Adrenal gland (tissue), 12 donors: Measurements from ENCODE around the gene SOX12. TPM values are rescaled to one million over a fixed set of nuclear protein-coding genes. Genes with fewer than 3 reads are reported as not detected.
"Not testable (repeated sequence)": the region's sequence is repeated elsewhere in the genome, so short reads cannot be mapped to it uniquely, and the experiment has no call there.

ENCODE experiments used
- DNase-seq, 7 donors: peaks; one replicate each; pipeline ENCODE4 v3.0.0-alpha.2; 2019 to 2020
- H3K27ac ChIP-seq, 5 donors: fragments of 200-600 bp; sonication (generic) in 4 of 5; 1 replicate in 3 of 5; 2 replicates in 2 of 5; pipeline versions ENCODE4 v1.5.1 to v1.8.0; 2016 to 2020; ENCODE audit warnings: mild to moderate bottlenecking in 1 of 5
- H3K27me3 ChIP-seq: fragments of 200-600 bp; 2 replicates; pipeline ENCODE4 v1.8.0; 2021
- H3K36me3 ChIP-seq, 2 donors: fragments of 200-600 bp; replicated peaks in 1 of 2; 1 replicate in 1 of 2; 2 replicates in 1 of 2; pipeline versions ENCODE4 v1.5.1 to v1.8.0; 2018 to 2022
- H3K4me1 ChIP-seq, 2 donors: fragments of 200-600 bp; replicated peaks in 1 of 2; 1 replicate in 1 of 2; 2 replicates in 1 of 2; pipeline versions ENCODE4 v1.5.1 to v1.8.0; 2018 to 2021
- H3K4me3 ChIP-seq, 4 donors: fragments of 200-600 bp; sonication (generic) in 3 of 4; one replicate each; pipeline ENCODE4 v1.5.1; 2016 to 2018
- H3K9me3 ChIP-seq, 3 donors: fragments of 200-600 bp; sonication (generic) in 1 of 3; replicated peaks in 1 of 3; 1 replicate in 2 of 3; 2 replicates in 1 of 3; pipeline versions ENCODE4 v1.5.1 to v1.8.0; 2016 to 2021
- POLR2A ChIP-seq, 2 donors: fragments of 450-650 bp; IDR thresholded peaks; one replicate each; pipeline ENCODE4 v1.6.1; 2017; ENCODE audit warnings: antibody characterized with exemption in 2 of 2, mild to moderate bottlenecking in 2 of 2, moderate library complexity in 1 of 2
- WGBS, 4 donors: extraction: QIAGEN DNeasy Blood & Tissue Kit in 2 of 4; methylation state at CpG; one replicate each; pipeline versions ENCODE4 v1.1.5 to v1.1.7; 2013 to 2017; 5-methylcytosine and 5-hydroxymethylcytosine counted together
- intact Hi-C, 2 donors: fragments of 100-400 bp; cut with DNase I; formaldehyde crosslinking; loops; one replicate each; pipeline versions ENCODE4 v1.14.1 to v1.15.0; 2022 to 2023
- polyA plus RNA-seq, 3 donors: library from polyadenylated mRNA; stranded (reverse); fragments of 200-250 nt in 2 of 3; fragments of 350-450 nt in 1 of 3; fragmentation: Illumina TruSeq in 1 of 3; extraction: RNeasy Lipid Tissue Mini Kit (QIAGEN cat#74804) in 1 of 3; gene quantifications; one replicate each; pipeline ENCODE4 v1.2.3, GENCODE V29; 2013 to 2014
- total RNA-seq, 9 donors: library from RNA; depleted of rRNA in 4 of 9; stranded (reverse); fragments of >200 nt in 4 of 9; fragments of 120-200 nt in 1 of 9; fragmentation: NEBNext Ultra II Directional in 1 of 9; extraction: Animal tissue kit (Norgen Biotek cat#: 25700) in 1 of 9; gene quantifications; one replicate each; pipeline versions ENCODE4 v1.1.0 to v1.2.4, GENCODE V29; 2013 to 2023
- TF ChIP-seq, protein P1 (sequence below), 6 experiments: fragments of 450-650 bp in 4 of 6; fragments of 200-600 bp in 2 of 6; sonication (generic) in 1 of 6; IDR thresholded peaks; 1 replicate in 5 of 6; 2 replicates in 1 of 6; pipeline versions ENCODE4 v1.5.1 to v1.8.0; 2016 to 2021; ENCODE audit warnings: antibody characterized with exemption in 6 of 6, mild to moderate bottlenecking in 2 of 6, moderate library complexity in 1 of 6
- donor health status: healthy with polysubstance abuse.
- donor health status: Bipolar disorder and iron deficiency.
- donor health status: DM: yes; HTN: yes; CAD: no.
- donor health status: DM: no; HTN: no; CAD: no.
- donor health status: DM: no; HTN: no; CAD: no.
- donor health status: DM: yes; HTN: yes; CAD: no.

SOX12 gene
- total and polyA plus RNA-seq, 12 donors = 2.0 to 38.8 (median 11.2) TPM

- peak; percentile 51 to 82 (median 67) for DNase-seq
- peak overlapping the region in 2 of 5 donors; percentile 7 to 67 for H3K27ac ChIP-seq
- no peak overlapping the region for H3K4me3 ChIP-seq
- intact Hi-C loops = loop anchor here (5.0 to 10.0 kb wide), 3 partner anchors 46 to 126 kb away; no protein-coding TSS in a partner anchor
- no peaks in the 10 kb centered on the region for H3K36me3 ChIP-seq
- TF ChIP-seq, protein P1, sequence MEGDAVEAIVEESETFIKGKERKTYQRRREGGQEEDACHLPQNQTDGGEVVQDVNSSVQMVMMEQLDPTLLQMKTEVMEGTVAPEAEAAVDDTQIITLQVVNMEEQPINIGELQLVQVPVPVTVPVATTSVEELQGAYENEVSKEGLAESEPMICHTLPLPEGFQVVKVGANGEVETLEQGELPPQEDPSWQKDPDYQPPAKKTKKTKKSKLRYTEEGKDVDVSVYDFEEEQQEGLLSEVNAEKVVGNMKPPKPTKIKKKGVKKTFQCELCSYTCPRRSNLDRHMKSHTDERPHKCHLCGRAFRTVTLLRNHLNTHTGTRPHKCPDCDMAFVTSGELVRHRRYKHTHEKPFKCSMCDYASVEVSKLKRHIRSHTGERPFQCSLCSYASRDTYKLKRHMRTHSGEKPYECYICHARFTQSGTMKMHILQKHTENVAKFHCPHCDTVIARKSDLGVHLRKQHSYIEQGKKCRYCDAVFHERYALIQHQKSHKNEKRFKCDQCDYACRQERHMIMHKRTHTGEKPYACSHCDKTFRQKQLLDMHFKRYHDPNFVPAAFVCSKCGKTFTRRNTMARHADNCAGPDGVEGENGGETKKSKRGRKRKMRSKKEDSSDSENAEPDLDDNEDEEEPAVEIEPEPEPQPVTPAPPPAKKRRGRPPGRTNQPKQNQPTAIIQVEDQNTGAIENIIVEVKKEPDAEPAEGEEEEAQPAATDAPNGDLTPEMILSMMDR (IDR thresholded peaks at IDR 0.05) = peak; percentile 63 to 86 (median 82)
- TF ChIP-seq POLR2A (IDR thresholded peaks at IDR 0.05) = no peak
- H3K9me3 ChIP-seq = no peaks in the 10 kb centered on the region
- no peaks in the 10 kb centered on the region for H3K27me3 ChIP-seq
- H3K4me1 ChIP-seq = peaks cover 20 to 31% of the 10 kb centered on the region in 2 donors
- WGBS, 4 donors = 43 to 51% (median 45%) methylated on average over 11 to 16 of the region's 16 CpGs
These were observed 5.1 kb downstream of the SOX12 start for GRCh38 chr20:330233-331149.

DNA sequence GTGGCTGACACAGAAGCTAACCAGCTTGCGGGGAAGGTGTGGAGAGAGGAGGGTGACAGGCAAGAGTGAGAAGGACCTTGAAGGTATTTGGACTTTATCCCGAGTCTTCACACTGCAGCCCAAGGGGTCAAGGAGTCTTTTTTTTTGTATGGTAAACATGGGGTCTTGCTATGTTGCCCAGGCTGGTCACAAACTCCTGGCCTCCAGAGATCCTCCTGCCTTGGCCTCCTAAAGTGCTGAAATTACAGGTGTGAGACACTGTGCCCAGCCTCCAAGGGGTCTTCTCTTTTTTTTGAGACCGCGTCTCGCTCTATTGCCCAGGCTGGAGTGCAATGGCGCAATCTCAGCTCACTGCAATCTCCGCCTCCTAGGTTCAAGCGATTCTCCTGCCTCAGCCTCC is 9.2 kb downstream of the SOX12 start:
- no peaks in the 10 kb centered on the region for H3K27me3 ChIP-seq
- no peak for TF ChIP-seq POLR2A (IDR thresholded peaks at IDR 0.05)
- TF ChIP-seq, protein P1 (IDR thresholded peaks at IDR 0.05) = no peak
- H3K9me3 ChIP-seq = no peaks in the 10 kb centered on the region
- 93 to 97% (median 95%) methylated on average over 8 of the region's 8 CpGs for WGBS, 4 donors
- DNase-seq = no peak
- H3K27ac ChIP-seq = no peak overlapping the region
- H3K36me3 ChIP-seq = no peaks in the 10 kb centered on the region
- intact Hi-C loops = loop anchor here (5.0 to 10.0 kb wide), 3 partner anchors 50 to 130 kb away; no protein-coding TSS in a partner anchor
- peaks cover 0 to 17% of the 10 kb centered on the region in 2 donors for H3K4me1 ChIP-seq
- no peak overlapping the region for H3K4me3 ChIP-seq

DNA sequence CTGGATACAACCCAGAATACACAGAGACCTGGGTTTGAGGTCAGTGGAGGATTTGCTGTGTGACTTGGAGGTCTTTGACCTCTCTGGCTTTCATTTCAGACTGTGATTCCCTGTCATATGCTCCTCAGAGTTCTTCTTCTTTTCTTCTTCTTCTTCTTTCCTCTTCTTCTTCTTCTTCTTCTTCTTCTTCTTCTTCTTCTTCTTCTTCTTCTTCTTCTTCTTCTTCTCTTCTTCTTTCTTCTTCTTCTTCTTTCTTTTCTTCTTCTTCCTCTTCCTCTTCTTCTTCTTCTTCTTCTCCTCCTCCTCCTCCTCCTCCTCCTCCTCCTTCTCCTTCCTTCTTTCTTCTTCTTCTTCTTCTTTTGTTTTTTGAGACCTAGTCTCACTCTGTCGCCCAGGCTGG is 10.7 kb downstream of the SOX12 start:
- not testable (repeated sequence) for H3K9me3 ChIP-seq, H3K4me3 ChIP-seq, H3K4me1 ChIP-seq, H3K36me3 ChIP-seq, H3K27me3 ChIP-seq, H3K27ac ChIP-seq, DNase-seq
- 87 to 100% (median 98%) methylated on average over 1 of the region's 1 CpG for WGBS, 4 donors
- intact Hi-C loops = loop anchor here (10.0 kb wide), 2 partner anchors 51 to 131 kb away; no protein-coding TSS in a partner anchor

DNA sequence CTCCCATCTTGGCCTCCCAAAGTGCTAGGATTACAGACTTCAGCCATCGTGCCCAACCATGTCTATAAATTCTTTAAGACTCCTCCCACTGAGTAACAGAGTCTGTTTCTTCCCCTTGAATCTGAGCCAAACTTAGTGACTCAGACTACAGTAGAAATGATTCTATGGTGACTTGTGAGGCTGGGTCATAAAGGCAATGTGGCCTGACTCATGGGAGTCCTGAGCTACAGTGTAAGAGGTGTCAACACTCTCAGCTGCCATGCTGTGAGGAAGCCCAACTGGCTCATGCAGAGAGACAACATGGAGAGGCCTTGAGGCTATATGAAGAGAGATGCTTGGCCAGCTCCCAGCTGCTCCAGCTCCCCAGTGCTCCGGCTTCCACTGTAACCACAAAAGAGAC is 16.3 kb downstream of the SOX12 start:
- DNase-seq = peak in 5 of 7 donors; percentile 37 to 59 (median 53)
- intact Hi-C loops = no loop called here
- no peak for TF ChIP-seq POLR2A (IDR thresholded peaks at IDR 0.05)
- TF ChIP-seq, protein P1 (IDR thresholded peaks at IDR 0.05) = no peak
- no peaks in the 10 kb centered on the region for H3K9me3 ChIP-seq
- no peaks in the 10 kb centered on the region for H3K36me3 ChIP-seq
- H3K4me3 ChIP-seq = no peak overlapping the region
- peaks cover 0 to 4% of the 10 kb centered on the region in 2 donors for H3K4me1 ChIP-seq
- 51 to 67% (median 63%) methylated on average over 2 of the region's 2 CpGs for WGBS, 4 donors
- H3K27ac ChIP-seq = no peak overlapping the region
- no peaks in the 10 kb centered on the region for H3K27me3 ChIP-seq
